ENCODE results near the gene EPS15. TPM values are rescaled to one million over a fixed set of nuclear protein-coding genes. Genes with fewer than 3 reads are reported as not detected.

The EPS15 gene
- total RNA-seq, 1 experiment from 2014 or later: 26.3 TPM

DNA sequence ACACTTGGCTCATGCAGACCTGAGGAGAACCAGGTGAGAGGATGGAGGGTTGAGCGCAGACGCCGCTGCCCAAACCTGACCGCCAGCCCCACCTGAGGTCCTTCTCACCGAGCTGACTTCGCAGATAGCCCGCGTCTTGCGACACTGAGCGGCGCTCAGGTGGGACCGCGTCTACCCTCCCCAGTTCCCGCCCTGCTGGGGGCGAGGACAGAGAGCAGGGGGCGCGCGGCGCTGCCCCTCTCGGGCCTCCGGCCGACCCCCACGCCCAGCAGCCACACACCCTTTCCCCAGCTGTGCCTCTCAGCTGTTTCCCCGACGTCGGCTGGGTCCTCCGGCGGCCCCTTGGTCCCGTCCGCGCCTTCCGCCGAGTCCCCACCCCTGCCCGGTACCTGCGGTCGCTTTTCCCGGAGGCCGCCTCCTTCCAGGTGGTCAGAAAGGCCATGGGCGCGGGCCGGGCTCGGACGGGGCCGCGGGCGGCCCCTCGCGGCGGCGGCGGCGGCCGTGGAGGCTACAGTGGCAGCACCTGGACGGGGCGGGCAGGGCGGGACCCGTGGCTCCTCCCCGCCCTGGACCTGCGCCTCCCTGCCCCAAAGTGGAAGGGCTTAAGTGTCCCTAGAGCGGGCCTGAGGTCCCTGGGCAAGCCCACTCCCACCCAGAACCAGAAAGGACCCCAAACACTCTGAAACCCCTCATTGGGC lies 174.3 kb downstream of the EPS15 start:
- peak overlapping the region; percentile 92 for H2AFZ ChIP-seq (ENCODE audit: low read length)
- CTCF ChIA-PET: no interaction called here
- BruUV-seq (replicated peaks): no TSS peak
- H3K27me3 ChIP-seq (ENCODE audit: low read length): no peaks in the 10 kb centered on the region
- H3K9me2 ChIP-seq (replicated peaks; ENCODE audit: low read length): no peaks in the 10 kb centered on the region
- no peaks in the 10 kb centered on the region for H3F3A ChIP-seq (ENCODE audit: low read length, unreplicated experiment)
- H3K27ac ChIP-seq (ENCODE audit: low read length): no peak overlapping the region
- H4K20me1 ChIP-seq (ENCODE audit: low read length): no peaks in the 10 kb centered on the region
- H3K9me3 ChIP-seq (ENCODE audit: low read length): no peaks in the 10 kb centered on the region
- H3K36me3 ChIP-seq (ENCODE audit: low read depth, low read length): no peaks in the 10 kb centered on the region
- H3K4me3 ChIP-seq (ENCODE audit: low read length): peak overlapping the region; percentile 65
- 0 out of 2 replicates have a peak overlapping the region, but pooled peaks have one; percentile 24 for H3K9ac ChIP-seq (ENCODE audit: low read length)
- ATAC-seq (peak; percentile 86), DNase-seq (peak; percentile 43)
- H3K4me2 ChIP-seq (ENCODE audit: low read length): peak overlapping the region; percentile 84
- no peaks in the 10 kb centered on the region for H3K79me2 ChIP-seq (ENCODE audit: low read length)
- TF ChIP-seq, protein P1, sequence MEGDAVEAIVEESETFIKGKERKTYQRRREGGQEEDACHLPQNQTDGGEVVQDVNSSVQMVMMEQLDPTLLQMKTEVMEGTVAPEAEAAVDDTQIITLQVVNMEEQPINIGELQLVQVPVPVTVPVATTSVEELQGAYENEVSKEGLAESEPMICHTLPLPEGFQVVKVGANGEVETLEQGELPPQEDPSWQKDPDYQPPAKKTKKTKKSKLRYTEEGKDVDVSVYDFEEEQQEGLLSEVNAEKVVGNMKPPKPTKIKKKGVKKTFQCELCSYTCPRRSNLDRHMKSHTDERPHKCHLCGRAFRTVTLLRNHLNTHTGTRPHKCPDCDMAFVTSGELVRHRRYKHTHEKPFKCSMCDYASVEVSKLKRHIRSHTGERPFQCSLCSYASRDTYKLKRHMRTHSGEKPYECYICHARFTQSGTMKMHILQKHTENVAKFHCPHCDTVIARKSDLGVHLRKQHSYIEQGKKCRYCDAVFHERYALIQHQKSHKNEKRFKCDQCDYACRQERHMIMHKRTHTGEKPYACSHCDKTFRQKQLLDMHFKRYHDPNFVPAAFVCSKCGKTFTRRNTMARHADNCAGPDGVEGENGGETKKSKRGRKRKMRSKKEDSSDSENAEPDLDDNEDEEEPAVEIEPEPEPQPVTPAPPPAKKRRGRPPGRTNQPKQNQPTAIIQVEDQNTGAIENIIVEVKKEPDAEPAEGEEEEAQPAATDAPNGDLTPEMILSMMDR (conservative IDR thresholded peaks at IDR 0.05; ENCODE audit: low read depth, low read length): no peak
- TF ChIP-seq EZH2phosphoT487 (IDR thresholded peaks at IDR 0.05; ENCODE audit: borderline replicate concordance, low read length) (no peak), EZH2 (IDR thresholded peaks at IDR 0.05; ENCODE audit: low read length, unreplicated experiment) (no peak)
- POLR2A ChIA-PET (ENCODE audit: unreplicated experiment): interaction anchor here (0.6 kb wide), 1 partner anchor 209 kb away, joined by 4 read pairs; no protein-coding TSS in a partner anchor
- intact Hi-C loops (cut with micrococcal nuclease): no loop called here
- no peaks in the 10 kb centered on the region for H3K4me1 ChIP-seq (ENCODE audit: insufficient read depth, low read length)

DNA sequence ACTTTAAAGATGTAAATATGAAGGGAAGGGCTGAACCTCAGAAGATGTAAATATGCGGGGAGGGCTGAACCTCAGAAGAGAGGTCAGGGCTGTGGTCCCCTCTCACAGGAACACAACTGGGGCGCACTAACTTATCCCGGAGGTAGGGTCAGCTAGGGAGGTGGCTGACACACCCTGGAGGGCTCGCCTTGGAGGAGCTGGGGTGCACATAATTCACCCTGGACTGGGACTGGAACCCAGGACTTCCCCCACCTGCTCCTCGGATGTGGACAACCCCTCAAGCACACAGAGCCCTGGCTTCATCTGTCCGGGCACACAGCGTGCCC lies 174.8 kb downstream of the EPS15 start:
- ATAC-seq: no peak
- Histone ChIP-seq H2AFZ (ENCODE audit: low read length) (peak overlapping the region; percentile 92), H4K20me1 (ENCODE audit: low read length) (no peaks in the 10 kb centered on the region), H3K27me3 (ENCODE audit: low read length) (no peaks in the 10 kb centered on the region), H3K9ac (ENCODE audit: low read length) (no peak overlapping the region), H3K36me3 (ENCODE audit: low read depth, low read length) (no peaks in the 10 kb centered on the region), H3K79me2 (ENCODE audit: low read length) (no peaks in the 10 kb centered on the region), H3K9me3 (ENCODE audit: low read length) (no peaks in the 10 kb centered on the region), H3F3A (ENCODE audit: low read length, unreplicated experiment) (no peaks in the 10 kb centered on the region), H3K27ac (ENCODE audit: low read length) (no peak overlapping the region), H3K9me2 (replicated peaks; ENCODE audit: low read length) (no peaks in the 10 kb centered on the region), H3K4me3 (ENCODE audit: low read length) (peak overlapping the region; percentile 65; the same call in 1 of the 2 replicates), H3K4me2 (ENCODE audit: low read length) (peak overlapping the region; percentile 84), H3K4me1 (ENCODE audit: insufficient read depth, low read length) (no peaks in the 10 kb centered on the region)
- ChIA-PET POLR2A (ENCODE audit: unreplicated experiment) (interaction anchor here (0.6 kb wide), 1 partner anchor 209 kb away, joined by 4 read pairs; no protein-coding TSS in a partner anchor), CTCF (no interaction called here)
- no TSS peak for BruUV-seq (replicated peaks)
- no peak for DNase-seq
- intact Hi-C loops (cut with micrococcal nuclease): no loop called here
- TF ChIP-seq EZH2phosphoT487 (IDR thresholded peaks at IDR 0.05; ENCODE audit: borderline replicate concordance, low read length): no peak
- TF ChIP-seq, protein P1 (conservative IDR thresholded peaks at IDR 0.05; ENCODE audit: low read depth, low read length): no peak
- TF ChIP-seq EZH2 (IDR thresholded peaks at IDR 0.05; ENCODE audit: low read length, unreplicated experiment): no peak

DNA sequence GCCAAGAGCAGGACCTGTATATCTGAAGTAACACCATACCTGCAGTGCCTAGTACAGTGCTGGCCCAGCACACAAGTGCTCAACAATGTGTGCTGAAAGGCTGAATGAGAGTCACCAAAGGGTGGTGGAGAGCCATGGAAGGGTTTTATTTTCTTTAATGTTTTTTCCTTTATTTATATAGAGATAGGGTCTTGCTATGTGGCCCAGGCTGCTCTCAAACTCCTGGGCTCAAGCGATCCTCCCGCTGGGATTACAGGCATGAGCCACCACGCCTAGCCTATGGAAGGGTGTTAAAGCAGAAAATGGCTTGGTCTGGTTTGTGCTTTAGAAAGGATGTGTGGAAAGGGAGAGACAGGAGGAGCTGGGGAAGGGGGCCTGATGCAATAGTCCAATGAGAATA lies 175.4 kb downstream of the EPS15 start:
- H4K20me1 ChIP-seq (ENCODE audit: low read length): no peaks in the 10 kb centered on the region
- no peak overlapping the region for H3K4me2 ChIP-seq (ENCODE audit: low read length)
- no peak overlapping the region for H2AFZ ChIP-seq (ENCODE audit: low read length)
- intact Hi-C loops (cut with micrococcal nuclease): no loop called here
- no TSS peak for BruUV-seq (replicated peaks)
- H3K9me2 ChIP-seq (replicated peaks; ENCODE audit: low read length): no peaks in the 10 kb centered on the region
- no peaks in the 10 kb centered on the region for H3K9me3 ChIP-seq (ENCODE audit: low read length)
- DNase-seq (no peak), ATAC-seq (no peak)
- H3K4me3 ChIP-seq (ENCODE audit: low read length): no peak overlapping the region
- no peaks in the 10 kb centered on the region for H3K27me3 ChIP-seq (ENCODE audit: low read length)
- H3K36me3 ChIP-seq (ENCODE audit: low read depth, low read length): no peaks in the 10 kb centered on the region
- no peak overlapping the region for H3K9ac ChIP-seq (ENCODE audit: low read length)
- CTCF ChIA-PET: no interaction called here
- TF ChIP-seq, protein P1 (conservative IDR thresholded peaks at IDR 0.05; ENCODE audit: low read depth, low read length): no peak
- no peak for TF ChIP-seq EZH2phosphoT487 (IDR thresholded peaks at IDR 0.05; ENCODE audit: borderline replicate concordance, low read length)
- no peak for TF ChIP-seq EZH2 (IDR thresholded peaks at IDR 0.05; ENCODE audit: low read length, unreplicated experiment)
- H3K27ac ChIP-seq (ENCODE audit: low read length): no peak overlapping the region
- POLR2A ChIA-PET (ENCODE audit: unreplicated experiment): no interaction called here
- no peaks in the 10 kb centered on the region for H3K4me1 ChIP-seq (ENCODE audit: insufficient read depth, low read length)
- no peaks in the 10 kb centered on the region for H3F3A ChIP-seq (ENCODE audit: low read length, unreplicated experiment)
- H3K79me2 ChIP-seq (ENCODE audit: low read length): no peaks in the 10 kb centered on the region
